H1 (cell line): ENCODE measurements around the gene SEC63. TPM values are rescaled to one million over a fixed set of nuclear protein-coding genes. Genes with fewer than 3 reads are reported as not detected.

ENCODE experiments used
- MAX ChIP-seq: IDR thresholded peaks from 2 replicates; pipeline ENCODE4 v1.6.1; 2012; ENCODE audit warnings: inconsistent platforms
- NANOG ChIP-seq: IDR thresholded peaks from 2 replicates; pipeline ENCODE4 v1.6.1; 2011; ENCODE audit warnings: low read length, low read depth, mild to moderate bottlenecking, inconsistent platforms; ENCODE audit not compliant: insufficient read depth, poor library complexity, severe bottlenecking
- RFX5 ChIP-seq: IDR thresholded peaks from 2 replicates; pipeline ENCODE4 v1.6.1; 2011; ENCODE audit warnings: low read depth, low read length, improper control_type of control experiment, borderline replicate concordance
- polyA plus RNA-seq, 7 experiments: library from polyadenylated mRNA; depleted of rRNA in 3 of 7; stranded (reverse) in 5 of 7; unstranded in 2 of 7; fragments of >200 nt in 5 of 7; fragments of 200-250 nt in 2 of 7; gene quantifications; 1 replicate in 5 of 7; 2 replicates in 1 of 7; 4 replicates in 1 of 7; pipeline versions ENCODE4 v1.2.1 to v1.2.3, GENCODE V29; 2011 to 2013; ENCODE audit warnings: missing spikeins in 2 of 7, mixed read lengths in 2 of 7
- total RNA-seq: library from RNA; stranded (reverse); fragmentation: NEBNext Ultra II Directional; extraction: Animal tissue kit (Norgen Biotek cat#: 25700); gene quantifications from 2 replicates; pipeline ENCODE4 v1.2.1, GENCODE V29; 2021

Gene SEC63
- total and polyA plus RNA-seq, 2 of the 8 experiments (the other 6 are each of a cell fraction or from before 2014, with no cell fraction given): 17.3 to 121 TPM

- no peak for TF ChIP-seq MAX
- no peak for TF ChIP-seq RFX5
- TF ChIP-seq NANOG: no peak
These were observed 31.4 kb upstream of the SEC63 start (continued) for GRCh38 chr6:107989166-107990094.
